ENCODE data around the gene TOX4.

DNA sequence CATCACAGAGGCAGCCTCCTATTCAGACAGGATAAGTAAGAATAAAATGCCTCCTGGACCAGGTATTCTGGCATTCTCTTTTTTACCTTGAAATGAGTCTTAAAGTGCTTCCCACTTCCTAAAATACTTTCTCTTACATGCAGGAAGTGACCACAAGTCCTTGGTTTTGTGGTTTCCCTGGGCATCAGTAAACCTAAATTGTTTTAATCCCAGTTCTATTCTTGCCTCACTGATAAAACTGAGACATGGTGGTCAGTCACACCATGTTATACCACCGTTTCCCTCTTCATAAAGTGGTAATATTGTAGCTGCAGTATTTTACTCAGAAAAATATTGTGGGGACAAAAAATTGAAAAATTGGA, 50.3 kb downstream of the TOX4 start:
- TF ChIP-seq POLR2A (IDR thresholded peaks at IDR 0.05) = no peak
- TF ChIP-seq, protein P1, sequence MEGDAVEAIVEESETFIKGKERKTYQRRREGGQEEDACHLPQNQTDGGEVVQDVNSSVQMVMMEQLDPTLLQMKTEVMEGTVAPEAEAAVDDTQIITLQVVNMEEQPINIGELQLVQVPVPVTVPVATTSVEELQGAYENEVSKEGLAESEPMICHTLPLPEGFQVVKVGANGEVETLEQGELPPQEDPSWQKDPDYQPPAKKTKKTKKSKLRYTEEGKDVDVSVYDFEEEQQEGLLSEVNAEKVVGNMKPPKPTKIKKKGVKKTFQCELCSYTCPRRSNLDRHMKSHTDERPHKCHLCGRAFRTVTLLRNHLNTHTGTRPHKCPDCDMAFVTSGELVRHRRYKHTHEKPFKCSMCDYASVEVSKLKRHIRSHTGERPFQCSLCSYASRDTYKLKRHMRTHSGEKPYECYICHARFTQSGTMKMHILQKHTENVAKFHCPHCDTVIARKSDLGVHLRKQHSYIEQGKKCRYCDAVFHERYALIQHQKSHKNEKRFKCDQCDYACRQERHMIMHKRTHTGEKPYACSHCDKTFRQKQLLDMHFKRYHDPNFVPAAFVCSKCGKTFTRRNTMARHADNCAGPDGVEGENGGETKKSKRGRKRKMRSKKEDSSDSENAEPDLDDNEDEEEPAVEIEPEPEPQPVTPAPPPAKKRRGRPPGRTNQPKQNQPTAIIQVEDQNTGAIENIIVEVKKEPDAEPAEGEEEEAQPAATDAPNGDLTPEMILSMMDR (IDR thresholded peaks at IDR 0.05 in 8 of 11, conservative IDR thresholded peaks at IDR 0.05 in 3 of 11) = no peak
